Thyroid gland (tissue), 4 donors: ENCODE results near the gene CYP4F3.

Experiments
- POLR2A ChIP-seq, 2 donors: fragments of 450-650 bp; IDR thresholded peaks; one replicate each; pipeline ENCODE4 v1.6.1; 2017; ENCODE audit warnings: antibody characterized with exemption in 2 of 2, mild to moderate bottlenecking in 2 of 2, moderate library complexity in 1 of 2
- TF ChIP-seq, protein P1 (sequence below), 6 experiments: fragments of 200-600 bp in 3 of 6; fragments of 450-650 bp in 3 of 6; sonication (generic) in 3 of 6; IDR thresholded peaks; one replicate each; pipeline ENCODE4 v1.5.1; 2016 to 2019; ENCODE audit warnings: antibody characterized with exemption in 6 of 6, mild to moderate bottlenecking in 2 of 6, inconsistent platforms in 1 of 6, moderate library complexity in 1 of 6

DNA sequence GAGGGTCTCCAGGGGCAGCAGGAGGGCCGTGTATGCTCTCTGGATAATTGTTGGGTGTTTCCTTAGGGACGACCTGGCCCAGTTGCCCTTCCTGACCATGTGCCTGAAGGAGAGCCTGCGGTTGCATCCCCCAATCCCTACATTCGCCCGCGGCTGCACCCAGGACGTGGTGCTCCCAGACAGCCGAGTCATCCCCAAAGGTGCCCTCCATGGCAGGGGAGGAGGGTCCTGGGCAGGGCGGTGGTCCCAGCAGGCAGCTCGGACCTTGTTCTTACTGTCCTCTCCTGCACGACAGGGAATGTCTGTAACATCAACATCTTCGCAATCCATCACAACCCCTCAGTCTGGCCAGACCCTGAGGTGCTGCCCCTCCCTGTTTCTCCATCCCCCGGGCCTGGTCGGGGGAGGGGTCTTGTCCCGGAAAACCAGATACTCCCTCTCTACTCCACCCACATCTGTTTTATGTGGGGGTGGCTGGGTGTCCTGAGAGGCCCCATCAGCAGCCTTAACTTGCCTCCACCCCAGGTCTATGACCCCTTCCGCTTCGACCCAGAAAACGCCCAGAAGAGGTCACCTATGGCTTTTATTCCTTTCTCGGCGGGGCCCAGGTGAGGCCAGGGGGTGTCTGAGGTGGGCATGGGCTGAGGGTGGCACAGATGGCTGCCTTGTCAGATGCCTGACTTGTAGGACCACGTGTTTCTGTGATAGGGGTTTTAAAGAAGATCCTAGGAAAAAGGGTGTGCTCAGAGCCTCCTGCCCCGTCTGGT is 12.3 kb upstream of the CYP4F3 start:
- TF ChIP-seq, protein P1, sequence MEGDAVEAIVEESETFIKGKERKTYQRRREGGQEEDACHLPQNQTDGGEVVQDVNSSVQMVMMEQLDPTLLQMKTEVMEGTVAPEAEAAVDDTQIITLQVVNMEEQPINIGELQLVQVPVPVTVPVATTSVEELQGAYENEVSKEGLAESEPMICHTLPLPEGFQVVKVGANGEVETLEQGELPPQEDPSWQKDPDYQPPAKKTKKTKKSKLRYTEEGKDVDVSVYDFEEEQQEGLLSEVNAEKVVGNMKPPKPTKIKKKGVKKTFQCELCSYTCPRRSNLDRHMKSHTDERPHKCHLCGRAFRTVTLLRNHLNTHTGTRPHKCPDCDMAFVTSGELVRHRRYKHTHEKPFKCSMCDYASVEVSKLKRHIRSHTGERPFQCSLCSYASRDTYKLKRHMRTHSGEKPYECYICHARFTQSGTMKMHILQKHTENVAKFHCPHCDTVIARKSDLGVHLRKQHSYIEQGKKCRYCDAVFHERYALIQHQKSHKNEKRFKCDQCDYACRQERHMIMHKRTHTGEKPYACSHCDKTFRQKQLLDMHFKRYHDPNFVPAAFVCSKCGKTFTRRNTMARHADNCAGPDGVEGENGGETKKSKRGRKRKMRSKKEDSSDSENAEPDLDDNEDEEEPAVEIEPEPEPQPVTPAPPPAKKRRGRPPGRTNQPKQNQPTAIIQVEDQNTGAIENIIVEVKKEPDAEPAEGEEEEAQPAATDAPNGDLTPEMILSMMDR (IDR thresholded peaks at IDR 0.05): no peak
- TF ChIP-seq POLR2A (IDR thresholded peaks at IDR 0.05): no peak
